Measurements from ENCODE around the gene PLB1.

The PLB1 gene

DNA sequence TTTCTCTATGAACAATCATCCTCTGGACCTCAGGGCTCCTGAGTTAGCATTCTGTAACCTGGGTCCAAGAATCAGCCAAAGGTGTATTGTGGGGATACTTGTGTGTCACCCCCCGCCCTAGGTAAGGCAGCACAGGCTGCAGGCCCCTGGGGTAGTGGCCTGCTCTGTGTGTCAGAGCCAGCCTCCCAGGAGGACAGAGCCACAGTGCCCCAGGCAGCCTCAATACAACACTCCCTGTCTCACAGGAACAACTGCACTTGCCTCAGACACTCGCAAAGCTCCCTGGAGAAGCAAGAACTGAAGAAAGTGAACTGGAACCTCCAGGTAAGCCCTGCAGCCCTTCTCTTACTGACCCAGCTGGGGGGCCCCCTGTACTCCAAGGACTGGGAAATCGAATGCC is 134.5 kb downstream of the PLB1 start:
- DNase-seq = no peak

DNA sequence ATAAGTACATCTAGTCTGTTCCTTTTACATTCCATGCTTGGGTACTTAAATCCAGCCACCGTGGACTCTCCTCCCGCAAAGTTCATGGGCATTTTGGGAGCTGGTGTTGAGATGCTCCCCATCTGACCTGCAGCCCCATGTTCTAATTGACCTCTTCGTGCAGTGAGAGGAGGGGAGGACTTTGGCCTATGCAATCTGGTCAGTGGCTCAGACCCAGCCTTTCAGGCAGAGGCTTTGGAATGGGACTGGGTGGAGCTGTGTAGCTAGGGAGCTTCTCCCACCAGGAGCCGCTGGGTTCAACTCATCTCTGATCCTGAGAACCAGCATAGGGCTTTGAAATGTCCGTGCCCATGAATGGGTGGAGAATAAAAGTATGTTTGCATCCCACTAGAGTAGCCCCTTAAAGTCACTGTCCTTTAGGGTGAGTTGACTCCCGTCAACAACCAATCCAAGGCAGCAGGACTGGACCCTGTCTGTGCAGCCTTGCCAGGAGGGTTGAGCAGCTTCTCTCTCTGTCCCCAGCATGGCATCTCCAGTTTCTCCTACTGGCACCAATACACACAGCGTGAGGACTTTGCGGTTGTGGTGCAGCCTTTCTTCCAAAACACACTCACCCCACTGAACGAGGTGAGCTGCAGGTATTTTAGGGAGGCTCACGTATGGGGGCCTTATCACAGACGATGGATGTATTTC is 135.8 kb downstream of the PLB1 start:
- DNase-seq = no peak

DNA sequence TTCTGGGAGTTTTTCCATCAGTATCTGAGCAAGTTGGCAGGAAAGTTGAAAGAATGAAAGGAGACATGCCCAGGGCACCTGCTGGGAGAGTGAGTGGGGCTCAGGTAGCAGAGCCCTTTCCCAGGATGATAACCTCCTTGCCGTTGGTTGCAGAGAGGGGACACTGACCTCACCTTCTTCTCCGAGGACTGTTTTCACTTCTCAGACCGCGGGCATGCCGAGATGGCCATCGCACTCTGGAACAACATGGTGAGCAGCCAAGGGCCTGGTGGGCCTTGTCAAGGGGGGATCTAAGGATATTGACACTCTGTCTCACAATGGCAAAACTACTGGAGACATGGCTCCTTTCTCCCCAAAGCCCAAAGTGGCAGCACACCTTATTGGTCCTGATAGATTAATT is 136.9 kb downstream of the PLB1 start:
- no peak for DNase-seq

DNA sequence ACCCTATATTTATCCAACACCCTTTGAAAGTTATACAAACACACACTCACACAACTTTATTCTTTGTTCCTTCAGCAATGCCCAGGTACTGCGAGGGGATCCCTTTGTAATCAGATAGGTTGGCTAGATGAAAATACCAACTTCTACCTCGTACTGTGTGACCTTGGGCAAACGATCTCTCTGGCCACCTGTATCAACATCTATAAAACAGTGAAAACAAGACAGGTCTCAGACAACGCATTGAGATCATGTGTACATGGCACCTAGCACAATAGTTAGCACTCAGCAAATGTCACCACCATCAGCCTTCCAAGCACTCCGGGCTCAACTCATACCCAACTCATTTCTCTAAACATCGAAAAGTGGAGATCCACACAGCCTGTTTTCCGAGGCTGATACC is 137.3 kb downstream of the PLB1 start:
- no peak for DNase-seq

DNA sequence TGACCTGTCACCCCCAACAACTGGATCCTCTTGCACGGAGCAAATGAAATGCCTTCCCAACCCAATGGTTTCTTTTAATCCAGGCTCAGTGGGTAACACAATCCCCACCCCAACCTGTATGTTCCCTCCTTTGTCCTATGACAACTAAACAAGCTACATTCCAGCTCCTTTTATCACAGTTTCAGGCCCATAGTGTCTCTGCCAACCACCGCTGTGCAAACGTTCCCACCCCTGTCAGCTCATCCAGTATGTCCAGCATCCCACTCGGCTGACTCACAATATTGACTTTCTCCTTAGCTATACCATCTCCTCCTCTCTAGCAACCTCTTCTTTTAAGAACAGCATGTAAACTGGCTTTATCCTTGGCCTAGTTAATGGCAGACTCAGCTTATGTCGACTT is 137.9 kb downstream of the PLB1 start:
- DNase-seq = no peak

DNA sequence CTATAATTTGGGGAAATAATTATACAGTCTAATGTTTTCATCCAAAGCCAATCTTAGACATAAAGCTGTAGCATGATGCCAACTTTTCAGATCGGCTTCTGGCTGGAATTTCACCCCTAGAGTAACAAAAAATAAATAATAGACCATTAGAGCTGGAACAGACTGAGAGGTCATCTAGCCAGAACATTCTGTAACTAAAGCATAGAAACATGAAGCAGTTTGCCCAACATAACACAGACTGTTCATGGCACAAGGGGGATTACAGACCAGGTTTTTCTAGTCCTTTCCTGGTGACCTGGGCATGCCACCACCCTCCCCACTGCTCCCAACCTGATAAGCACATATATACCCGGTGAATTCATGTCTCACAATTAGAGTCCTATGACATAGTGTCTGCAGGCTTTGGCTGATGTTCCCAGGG is 139.3 kb downstream of the PLB1 start:
- DNase-seq = no peak

DNA sequence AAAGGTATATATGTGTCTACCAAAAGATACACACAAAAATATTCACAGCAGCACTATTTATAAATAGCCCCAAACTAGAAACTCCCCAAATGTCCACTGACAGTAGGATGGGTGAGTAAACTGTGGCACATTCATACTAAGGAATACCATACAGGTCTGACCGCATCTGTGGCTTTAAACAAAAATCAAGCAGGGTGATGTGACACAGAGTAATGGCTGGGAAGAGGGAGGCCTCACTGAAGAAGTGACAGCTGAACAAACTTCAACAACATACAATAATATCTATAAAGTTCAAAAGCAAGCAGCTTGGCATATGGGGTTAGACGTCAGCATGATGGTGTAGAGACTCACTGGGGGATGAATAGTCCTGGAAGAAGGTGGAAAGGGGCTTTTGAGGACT is 140.6 kb downstream of the PLB1 start:
- DNase-seq = no peak

DNA sequence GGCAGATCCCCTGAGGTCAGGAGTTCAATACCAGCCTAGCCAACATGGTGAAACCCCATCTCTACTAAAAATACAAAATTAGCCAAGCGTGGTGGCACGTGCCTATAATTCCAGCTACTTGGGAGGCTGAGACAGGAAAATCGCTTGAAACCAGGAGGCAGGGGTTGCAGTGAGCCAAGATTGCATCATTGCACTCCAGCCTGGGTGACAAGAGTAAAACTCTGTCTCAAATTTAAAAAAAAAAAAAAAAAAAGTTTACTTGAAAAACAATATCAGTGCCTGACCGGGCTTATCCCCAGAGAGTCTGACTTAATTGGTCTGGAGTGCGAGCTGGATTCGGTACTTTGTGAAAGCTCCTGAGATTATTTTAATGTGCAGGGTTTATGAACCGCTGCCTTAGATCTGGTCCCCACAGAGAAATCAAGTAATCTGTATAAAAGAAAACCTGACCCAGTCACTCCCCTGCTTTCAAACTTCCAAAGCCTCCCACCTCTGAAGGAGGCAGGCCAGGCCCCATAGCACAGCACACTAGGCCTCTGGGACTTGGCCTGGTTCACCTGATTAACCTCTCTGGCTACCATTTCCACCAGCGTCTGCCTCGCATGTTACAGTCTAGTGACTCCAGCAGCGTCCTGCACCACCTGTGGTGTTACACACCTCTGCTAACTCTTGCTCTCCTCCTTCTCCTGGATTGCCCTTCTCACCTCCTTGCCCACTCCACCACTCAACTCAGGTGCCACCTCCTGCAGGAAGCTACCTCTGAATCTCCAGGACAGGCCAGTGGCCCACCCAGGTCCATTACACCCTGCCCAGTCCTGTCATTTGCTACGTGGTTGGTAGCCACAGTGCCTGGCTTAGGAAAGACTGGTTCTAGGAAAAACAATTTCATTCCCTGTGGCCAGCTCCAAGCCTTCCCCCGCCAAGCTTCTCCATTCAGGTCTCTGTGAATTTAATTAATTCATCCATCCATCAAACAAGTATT is 141.5 kb downstream of the PLB1 start:
- no peak for DNase-seq

DNA sequence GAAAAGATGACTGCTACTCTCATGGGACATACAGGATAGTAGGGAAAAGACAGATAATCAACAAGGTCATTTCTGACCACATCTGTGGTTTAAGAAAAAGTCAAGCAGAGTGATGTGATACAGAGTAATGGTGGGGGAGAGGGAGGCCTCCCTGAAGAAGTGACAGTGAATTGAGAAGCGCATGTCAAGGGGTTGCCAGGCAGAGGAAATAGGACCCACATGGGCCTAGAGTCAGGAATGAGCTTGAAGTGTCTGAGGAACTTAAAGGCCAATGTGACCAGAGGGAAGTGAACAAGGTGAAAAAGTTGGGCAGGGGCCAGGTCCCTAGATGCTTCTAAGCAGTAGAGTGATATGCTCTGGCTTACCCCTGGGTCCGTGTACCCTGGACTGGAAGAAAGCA is 142.2 kb downstream of the PLB1 start:
- no peak for DNase-seq

DNA sequence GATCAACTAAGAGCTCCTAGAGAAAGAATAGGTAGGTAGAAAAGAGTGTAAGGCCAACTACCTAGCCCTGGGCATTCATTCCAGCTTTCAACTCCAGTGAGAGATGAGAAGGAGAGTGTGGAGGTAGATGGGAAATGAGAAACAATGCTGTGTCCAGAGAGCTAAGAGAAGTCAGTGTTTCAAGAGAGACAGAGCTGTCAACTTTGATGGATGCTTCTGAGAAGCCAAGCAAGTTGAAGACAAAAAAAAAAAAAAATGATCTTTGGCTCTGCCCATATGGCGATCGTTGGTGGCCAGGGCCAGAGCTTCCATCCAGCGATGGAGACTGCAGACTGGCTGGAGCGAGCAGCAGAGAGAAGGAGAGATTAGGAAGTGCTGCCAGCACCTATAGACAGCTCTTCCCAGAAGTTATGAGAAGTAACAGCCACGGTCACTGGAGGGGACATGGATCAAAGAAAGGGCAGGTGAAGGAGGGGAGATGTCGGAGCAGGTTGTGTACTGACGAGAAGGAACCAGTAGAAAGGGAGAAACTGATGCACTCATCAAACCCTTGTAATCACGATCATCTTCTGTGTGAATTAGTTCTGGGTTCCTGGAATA is 143.3 kb downstream of the PLB1 start:
- no peak for DNase-seq

DNA sequence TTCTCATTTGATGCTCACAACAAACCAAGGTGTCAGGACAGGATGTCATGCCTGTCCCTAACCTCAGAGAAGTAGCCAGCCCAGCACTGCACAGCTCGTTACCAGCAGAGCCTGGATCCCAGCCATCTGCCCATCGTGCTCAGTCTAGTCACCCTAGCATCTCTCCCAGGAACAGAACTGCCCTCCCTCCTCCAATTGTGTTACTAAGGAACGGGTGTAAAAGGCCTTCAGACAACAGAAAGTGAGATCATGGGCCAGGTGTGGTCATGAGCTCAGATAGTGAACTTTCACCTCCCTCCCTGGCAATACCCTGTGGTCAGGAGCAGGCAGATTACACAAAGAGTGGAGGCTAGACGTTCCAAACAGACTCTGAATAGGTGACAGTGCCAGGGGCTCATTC is 144.0 kb downstream of the PLB1 start:
- DNase-seq = peak in 1 of 2 donors; percentile 15

DNA sequence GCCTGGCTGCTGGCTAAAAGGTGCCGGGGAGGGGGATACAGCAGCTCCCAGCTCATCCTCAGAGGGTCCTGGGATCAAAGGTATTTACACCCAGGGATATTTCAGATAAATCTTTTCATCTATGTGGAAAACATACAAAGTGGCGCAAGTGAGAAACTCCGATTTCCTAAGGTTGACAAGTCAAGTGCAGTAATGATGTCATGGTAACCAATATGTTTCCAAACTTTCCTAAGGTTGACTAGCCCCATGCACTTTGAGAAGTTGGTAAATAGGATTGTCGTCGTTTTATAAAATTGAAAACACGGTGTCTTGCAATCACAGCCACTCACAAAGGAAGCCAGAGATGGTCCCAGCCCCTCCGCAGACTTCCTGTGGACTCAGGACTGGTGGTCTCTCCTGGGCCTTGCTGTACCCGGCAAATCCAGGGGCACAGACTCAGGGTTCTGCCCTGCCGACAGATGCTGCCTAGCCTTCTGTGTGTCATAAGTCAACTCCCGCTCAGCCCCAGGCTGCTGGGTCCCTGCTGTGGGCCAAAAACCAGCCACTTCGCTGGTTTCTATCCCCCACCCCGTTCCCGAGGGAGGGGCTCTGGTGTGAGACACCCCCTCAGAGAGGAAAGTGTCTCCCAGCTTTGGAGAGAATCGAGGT is 144.5 kb downstream of the PLB1 start:
- DNase-seq = peak; percentile 55 to 59

DNA sequence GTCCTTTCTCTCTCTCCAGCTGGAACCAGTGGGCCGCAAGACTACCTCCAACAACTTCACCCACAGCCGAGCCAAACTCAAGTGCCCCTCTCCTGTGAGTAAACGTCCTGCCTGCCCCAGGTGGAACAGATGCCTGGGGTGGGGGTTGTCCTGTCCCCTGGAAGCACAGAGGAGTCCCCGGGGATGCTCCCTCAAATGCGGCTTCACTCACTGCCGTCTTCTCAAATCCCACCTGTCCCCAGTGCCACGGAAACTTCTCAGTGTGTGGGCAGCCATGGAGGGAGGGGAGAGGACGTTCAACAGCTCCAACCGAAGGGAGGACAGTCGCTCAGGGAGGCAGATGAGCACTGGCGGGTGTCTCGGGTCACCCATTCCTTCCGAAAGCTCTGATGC is 145.0 kb downstream of the PLB1 start:
- no peak for DNase-seq

DNA sequence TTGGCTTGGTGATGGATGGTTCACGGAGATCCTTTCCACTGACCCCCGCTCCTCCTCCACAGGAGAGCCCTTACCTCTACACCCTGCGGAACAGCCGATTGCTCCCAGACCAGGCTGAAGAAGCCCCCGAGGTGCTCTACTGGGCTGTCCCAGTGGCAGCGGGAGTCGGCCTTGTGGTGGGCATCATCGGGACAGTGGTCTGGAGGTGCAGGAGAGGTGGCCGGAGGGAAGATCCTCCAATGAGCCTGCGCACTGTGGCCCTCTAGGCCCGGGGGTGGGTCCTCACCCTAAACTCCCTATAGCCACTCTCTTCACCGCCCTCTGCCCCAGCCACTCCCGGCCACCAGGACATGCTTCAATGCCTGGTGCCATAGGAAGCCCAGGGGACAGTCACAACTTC is 146.9 kb downstream of the PLB1 start:
- no peak for DNase-seq

DNA sequence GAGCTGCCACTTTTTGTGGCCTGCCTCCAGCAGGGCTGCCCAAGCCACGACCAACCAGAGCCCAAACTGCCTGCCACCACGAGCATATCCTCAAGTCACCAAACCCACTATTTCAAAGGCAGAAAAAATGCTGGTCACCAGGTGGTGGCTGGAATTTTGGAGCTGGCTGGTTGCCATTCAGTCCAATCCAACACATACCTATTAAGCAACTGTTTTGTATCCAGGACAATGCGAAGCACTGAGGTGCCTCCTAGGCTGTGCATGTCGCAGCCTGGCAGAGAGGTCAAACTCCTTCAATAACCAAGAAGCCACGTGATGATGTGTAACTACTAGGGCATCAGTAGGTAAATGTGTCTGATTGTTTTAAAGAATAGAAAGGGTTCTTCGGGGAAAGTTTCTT is 147.5 kb downstream of the PLB1 start:
- no peak for DNase-seq

DNA sequence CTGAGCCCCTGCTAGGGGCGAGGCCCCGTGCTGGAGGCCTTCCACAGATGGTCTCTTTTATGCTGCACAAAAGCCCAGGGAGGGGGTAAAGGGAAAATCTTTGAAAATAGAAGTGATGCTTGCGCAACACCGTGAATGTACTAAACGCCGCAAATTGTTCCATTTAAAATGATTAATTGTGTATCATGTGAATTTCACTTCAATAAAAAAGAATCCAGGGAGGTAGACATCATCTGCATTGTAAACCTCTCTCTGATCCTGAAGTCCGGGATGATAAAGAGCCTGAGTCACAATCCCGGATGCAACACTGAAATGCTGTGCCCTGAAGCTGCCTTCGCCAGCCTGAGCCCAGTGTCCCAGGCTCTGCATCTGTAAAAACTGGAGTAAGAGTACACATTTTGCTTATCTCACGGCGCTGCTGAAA is 148.1 kb downstream of the PLB1 start:
- no peak for DNase-seq

DNA sequence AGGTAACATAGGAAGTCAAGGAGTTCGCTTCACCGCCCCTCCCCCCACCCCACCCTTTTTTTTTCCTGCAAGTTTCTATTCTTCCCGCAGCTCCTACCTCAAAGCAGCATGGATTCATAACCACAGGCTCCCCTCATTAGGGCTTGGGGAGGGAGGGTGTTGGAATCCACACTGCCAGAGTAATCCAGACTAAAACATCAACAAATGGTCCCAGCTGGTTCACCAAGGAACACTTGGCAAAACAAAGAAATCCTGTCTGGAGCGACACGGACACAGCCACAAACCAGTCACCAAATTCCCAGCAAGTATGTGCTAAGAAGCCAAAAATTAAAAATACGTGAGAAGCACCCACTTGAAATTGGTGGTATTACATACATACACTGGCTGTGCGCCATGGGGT is 148.9 kb downstream of the PLB1 start:
- DNase-seq = no peak

DNA sequence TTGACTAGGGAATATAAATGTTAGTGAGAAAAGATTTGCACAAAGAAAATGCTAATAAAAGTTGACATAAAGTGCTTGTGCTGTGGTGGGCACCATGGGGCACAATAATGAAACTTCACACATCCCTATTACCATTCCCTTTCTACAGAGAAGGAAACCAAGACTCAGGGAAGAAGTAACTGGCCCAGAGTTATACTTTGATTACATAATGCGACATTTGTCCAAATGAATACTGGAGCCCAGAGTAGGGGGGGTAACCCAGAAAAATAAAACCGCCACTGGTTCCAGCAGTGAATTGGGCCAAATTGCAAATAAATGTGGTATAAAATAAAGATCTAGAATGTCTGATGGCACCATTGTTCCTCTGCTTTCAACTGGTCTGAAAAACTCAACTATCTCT is 149.7 kb downstream of the PLB1 start:
- DNase-seq = no peak

DNA sequence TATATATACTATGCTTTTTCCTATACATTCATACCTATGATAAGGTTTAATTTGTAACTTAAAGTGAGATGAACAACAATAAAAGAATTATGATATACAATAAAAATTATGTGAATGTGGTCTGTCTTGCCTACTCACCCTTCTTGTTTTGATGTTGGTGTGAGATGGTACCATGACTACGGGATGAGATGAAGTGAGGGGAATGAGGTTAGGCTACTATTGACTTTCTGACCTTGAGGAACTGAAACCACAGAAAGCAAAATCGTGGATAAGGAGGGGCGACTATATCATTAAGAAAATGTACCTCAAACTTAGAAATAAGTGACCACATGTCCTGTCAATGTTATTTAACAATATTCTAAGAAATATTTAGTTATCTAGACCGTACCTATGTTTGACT is 151.8 kb downstream of the PLB1 start:
- DNase-seq = no peak

DNA sequence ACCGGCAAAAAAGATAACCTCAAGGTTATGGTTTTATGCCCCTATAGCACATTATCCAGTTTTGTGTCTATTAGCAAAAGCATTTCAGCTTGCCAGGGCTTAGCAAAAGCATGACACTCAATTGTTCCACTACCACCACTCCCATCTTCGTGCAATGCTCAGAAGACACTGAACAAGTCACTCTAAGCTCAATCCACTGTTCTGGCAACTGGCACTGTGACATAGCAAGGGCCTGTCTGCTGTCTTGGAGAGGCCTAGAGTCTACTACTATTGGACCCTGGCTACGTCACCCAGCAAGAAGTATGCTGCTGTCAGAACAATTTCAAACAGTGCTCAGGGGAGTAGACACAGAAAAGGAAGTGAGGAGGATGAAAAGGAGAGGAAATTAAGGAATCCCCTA is 152.3 kb downstream of the PLB1 start:
- no peak for DNase-seq

DNA sequence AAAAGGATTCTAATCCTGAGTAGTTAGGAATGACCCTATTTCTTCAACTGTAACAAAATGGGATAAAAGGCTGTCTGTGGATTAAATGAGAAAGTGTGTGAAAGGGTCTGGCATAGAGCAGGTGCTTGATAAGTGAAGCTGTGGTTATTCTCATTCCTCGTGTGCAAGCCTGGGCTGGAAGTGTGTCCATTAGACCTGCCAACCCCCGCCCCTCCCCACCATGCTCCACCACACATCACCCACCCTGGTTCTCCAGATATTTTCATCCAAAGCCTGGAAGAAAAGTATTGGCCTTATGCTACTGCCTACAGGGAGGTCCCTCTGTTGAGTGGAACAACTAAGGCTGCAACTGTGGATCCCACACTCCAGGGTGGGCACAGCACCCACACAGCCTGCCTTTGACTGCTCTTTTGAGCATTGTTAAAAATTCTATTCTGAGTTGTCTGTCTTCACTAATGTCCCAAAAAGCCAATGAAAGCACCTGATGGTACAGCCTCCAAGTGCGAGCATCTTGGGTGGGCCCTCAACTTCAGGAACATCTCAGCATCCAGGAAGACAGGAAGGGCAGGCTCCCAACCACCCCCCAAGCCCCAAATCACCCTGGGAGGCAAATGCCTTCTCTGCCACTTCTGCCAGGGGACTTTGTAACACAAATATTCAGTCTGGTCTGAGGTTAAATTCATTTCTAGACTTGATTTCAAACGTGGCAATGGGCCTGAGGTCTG is 153.0 kb downstream of the PLB1 start:
- DNase-seq = no peak

DNA sequence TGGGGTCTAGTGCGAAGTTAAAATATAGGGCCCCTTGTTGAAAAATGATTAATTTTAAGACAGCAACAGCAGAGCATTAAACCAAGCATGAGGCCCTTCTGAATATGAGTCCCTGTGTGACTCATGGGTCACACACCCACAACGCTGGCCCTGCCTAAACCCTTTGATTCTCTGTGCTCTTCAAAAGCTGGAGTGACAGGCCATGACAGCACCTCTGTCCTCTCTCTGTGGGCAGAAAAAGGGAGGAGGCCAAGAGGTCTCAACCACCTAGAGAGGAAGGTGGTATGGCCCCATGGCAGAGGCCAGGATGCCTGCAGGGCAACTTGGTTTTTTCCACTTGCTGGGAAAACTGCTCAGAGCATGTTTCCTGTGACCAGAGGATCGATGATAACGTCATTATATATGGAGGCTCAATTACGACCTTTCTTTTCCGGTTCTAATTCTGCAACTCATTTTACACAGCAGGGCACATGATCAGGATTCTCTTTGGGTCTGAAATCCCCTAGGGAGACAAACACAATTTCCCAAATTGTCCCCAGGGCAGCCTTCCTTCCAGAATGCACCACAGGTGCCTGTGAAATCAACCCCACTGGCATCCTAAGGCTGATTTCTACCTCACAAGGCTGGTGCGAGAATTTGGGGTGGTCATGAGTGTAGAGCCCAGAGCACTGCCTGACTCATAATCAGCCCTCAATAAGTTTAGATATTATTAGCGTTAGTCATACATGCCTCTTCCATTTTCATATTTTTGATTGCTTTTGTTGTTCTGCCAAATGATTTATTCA is 153.8 kb downstream of the PLB1 start:
- peak; percentile 50 to 60 for DNase-seq

All from inflammatory macrophage treated with lipopolysaccharide for 1 hour (primary cell).